Lower leg skin (tissue), 3 donors: ENCODE data around the gene PLPPR3.

Source experiments
- POLR2A ChIP-seq, 2 donors: fragments of 450-650 bp; IDR thresholded peaks; one replicate each; pipeline ENCODE4 v1.6.1; 2016 to 2017; ENCODE audit warnings: antibody characterized with exemption in 2 of 2, mild to moderate bottlenecking in 1 of 2, moderate library complexity in 1 of 2
- TF ChIP-seq, protein P1 (sequence below), 3 donors: fragments of 450-650 bp; IDR thresholded peaks; one replicate each; pipeline ENCODE4 v1.5.1; 2016; ENCODE audit warnings: antibody characterized with exemption in 3 of 3, mild to moderate bottlenecking in 3 of 3, moderate library complexity in 2 of 3

- TF ChIP-seq, protein P1, sequence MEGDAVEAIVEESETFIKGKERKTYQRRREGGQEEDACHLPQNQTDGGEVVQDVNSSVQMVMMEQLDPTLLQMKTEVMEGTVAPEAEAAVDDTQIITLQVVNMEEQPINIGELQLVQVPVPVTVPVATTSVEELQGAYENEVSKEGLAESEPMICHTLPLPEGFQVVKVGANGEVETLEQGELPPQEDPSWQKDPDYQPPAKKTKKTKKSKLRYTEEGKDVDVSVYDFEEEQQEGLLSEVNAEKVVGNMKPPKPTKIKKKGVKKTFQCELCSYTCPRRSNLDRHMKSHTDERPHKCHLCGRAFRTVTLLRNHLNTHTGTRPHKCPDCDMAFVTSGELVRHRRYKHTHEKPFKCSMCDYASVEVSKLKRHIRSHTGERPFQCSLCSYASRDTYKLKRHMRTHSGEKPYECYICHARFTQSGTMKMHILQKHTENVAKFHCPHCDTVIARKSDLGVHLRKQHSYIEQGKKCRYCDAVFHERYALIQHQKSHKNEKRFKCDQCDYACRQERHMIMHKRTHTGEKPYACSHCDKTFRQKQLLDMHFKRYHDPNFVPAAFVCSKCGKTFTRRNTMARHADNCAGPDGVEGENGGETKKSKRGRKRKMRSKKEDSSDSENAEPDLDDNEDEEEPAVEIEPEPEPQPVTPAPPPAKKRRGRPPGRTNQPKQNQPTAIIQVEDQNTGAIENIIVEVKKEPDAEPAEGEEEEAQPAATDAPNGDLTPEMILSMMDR (IDR thresholded peaks at IDR 0.05), result no peak
- TF ChIP-seq POLR2A (IDR thresholded peaks at IDR 0.05), result no peak
Measured at GRCh38 chr19:799076-799881, 22.5 kb downstream of the PLPPR3 start.
